H9 (cell line): ENCODE data around the gene USP17L25. TPM values are rescaled to one million over a fixed set of nuclear protein-coding genes. Genes with fewer than 3 reads are reported as not detected.
"Not testable (repeated sequence)": the region's sequence is repeated elsewhere in the genome, so short reads cannot be mapped to it uniquely, and the experiment has no call there.

ENCODE experiments used
- DNase-seq: peaks from one replicate; pipeline ENCODE4 v3.0.0-alpha.2; 2017
- H2AFZ ChIP-seq: one replicate; pipeline ENCODE4 v1.6.1; 2013; ENCODE audit warnings: mild to moderate bottlenecking, low read length, control low read depth, moderate library complexity
- H2AK5ac ChIP-seq: 2 replicates; pipeline ENCODE4 v1.6.1; 2013; ENCODE audit warnings: low read length, control low read depth, mixed read lengths; ENCODE audit not compliant: insufficient read length
- H2BK120ac ChIP-seq: one replicate; pipeline ENCODE4 v1.6.1; 2013; ENCODE audit warnings: low read depth, mild to moderate bottlenecking, low read length, control low read depth, inconsistent platforms; ENCODE audit not compliant: poor library complexity, severe bottlenecking
- H2BK12ac ChIP-seq: 2 replicates; pipeline ENCODE4 v1.6.1; 2013; ENCODE audit warnings: low read length, control low read depth, mixed read lengths, low read depth; ENCODE audit not compliant: insufficient read length
- H2BK15ac ChIP-seq: 2 replicates; pipeline ENCODE4 v1.6.1; 2013; ENCODE audit warnings: low read depth, low read length, control low read depth
- H2BK20ac ChIP-seq: one replicate; pipeline ENCODE4 v1.6.1; 2013; ENCODE audit warnings: low read depth, mild to moderate bottlenecking, low read length, control low read depth, inconsistent platforms; ENCODE audit not compliant: poor library complexity, severe bottlenecking
- H2BK5ac ChIP-seq: 2 replicates; pipeline ENCODE4 v1.6.1; 2013; ENCODE audit warnings: low read length, control low read depth, mixed read lengths; ENCODE audit not compliant: insufficient read length
- H3K14ac ChIP-seq: 2 replicates; pipeline ENCODE4 v1.6.1; 2013; ENCODE audit warnings: low read length, control low read depth; ENCODE audit not compliant: insufficient read depth
- H3K18ac ChIP-seq: 2 replicates; pipeline ENCODE4 v1.6.1; 2013; ENCODE audit warnings: low read depth, mild to moderate bottlenecking, mixed read lengths, low read length, control low read depth; ENCODE audit not compliant: insufficient read length
- H3K23ac ChIP-seq: 2 replicates; pipeline ENCODE4 v1.6.1; 2013; ENCODE audit warnings: low read length, control low read depth, mixed read lengths, low read depth; ENCODE audit not compliant: insufficient read length
- H3K23me2 ChIP-seq: 2 replicates; pipeline ENCODE4 v1.6.1; 2013; ENCODE audit warnings: low read depth, mild to moderate bottlenecking, mixed read lengths, low read length, control low read depth; ENCODE audit not compliant: insufficient read length, poor library complexity, severe bottlenecking
- H3K27ac ChIP-seq: 2 replicates; pipeline ENCODE4 v1.5.1; 2013; ENCODE audit warnings: low read length, control low read depth, mixed read lengths, low read depth; ENCODE audit not compliant: insufficient read length
- H3K27me3 ChIP-seq: 2 replicates; pipeline ENCODE4 v1.6.1; 2013; ENCODE audit warnings: low read length, control low read depth, inconsistent platforms; ENCODE audit not compliant: insufficient read depth
- H3K4ac ChIP-seq: 2 replicates; pipeline ENCODE4 v1.6.1; 2013; ENCODE audit warnings: low read depth, mild to moderate bottlenecking, control low read depth, inconsistent platforms, low read length, moderate library complexity
- H3K4me1 ChIP-seq: 2 replicates; pipeline ENCODE4 v1.6.1; 2013; ENCODE audit warnings: low read length, control low read depth, inconsistent platforms; ENCODE audit not compliant: insufficient read depth
- H3K4me2 ChIP-seq: 2 replicates; pipeline ENCODE4 v1.6.1; 2013; ENCODE audit warnings: low read length, control low read depth, mixed read lengths; ENCODE audit not compliant: insufficient read length, insufficient read depth
- H3K56ac ChIP-seq: 2 replicates; pipeline ENCODE4 v1.6.1; 2013; ENCODE audit warnings: low read depth, mild to moderate bottlenecking, mixed read lengths, low read length, control low read depth; ENCODE audit not compliant: insufficient read length
- H3K79me1 ChIP-seq: 2 replicates; pipeline ENCODE4 v1.6.1; 2013; ENCODE audit warnings: low read depth, mild to moderate bottlenecking, moderate library complexity, low read length, control low read depth, inconsistent platforms; ENCODE audit not compliant: insufficient read depth, poor library complexity, severe bottlenecking
- H3K79me2 ChIP-seq: 2 replicates; pipeline ENCODE4 v1.6.1; 2013; ENCODE audit warnings: low read length, control low read depth, inconsistent platforms; ENCODE audit not compliant: insufficient read depth
- H3K9ac ChIP-seq: 2 replicates; pipeline ENCODE4 v1.6.1; 2013; ENCODE audit warnings: low read length, control low read depth, mixed read lengths; ENCODE audit not compliant: insufficient read length; ENCODE audit errors: extremely low read depth
- H3K9me3 ChIP-seq: one replicate; pipeline ENCODE4 v1.6.1; 2013; ENCODE audit warnings: low read depth, low read length, inconsistent platforms; ENCODE audit not compliant: control insufficient read depth
- H3T11ph ChIP-seq: one replicate; pipeline ENCODE4 v1.6.1; 2013; ENCODE audit warnings: mild to moderate bottlenecking, low read length, control low read depth, inconsistent platforms
- H4K20me1 ChIP-seq: one replicate; pipeline ENCODE4 v1.6.1; 2013; ENCODE audit not compliant: control insufficient read depth, insufficient read length, insufficient read depth
- H4K5ac ChIP-seq: 2 replicates; pipeline ENCODE4 v1.6.1; 2013; ENCODE audit warnings: low read depth, mild to moderate bottlenecking, mixed read lengths, low read length, control low read depth; ENCODE audit not compliant: insufficient read length
- H4K8ac ChIP-seq: replicated peaks from 2 replicates; pipeline ENCODE4 v1.6.1; 2013; ENCODE audit warnings: low read length, control low read depth, mixed read lengths, low read depth; ENCODE audit not compliant: insufficient read length
- H4K91ac ChIP-seq: 2 replicates; pipeline ENCODE4 v1.6.1; 2013; ENCODE audit warnings: low read depth, mild to moderate bottlenecking, moderate library complexity, mixed read lengths, low read length, control low read depth; ENCODE audit not compliant: insufficient read length
- H3K27ac Mint-ChIP-seq, 3 experiments: 2 replicates in 2 of 3; 3 replicates in 1 of 3; pipeline ENCODE4 v1.8.0; 2020 to 2021; ENCODE audit warnings: mixed read lengths in 3 of 3, mild to moderate bottlenecking in 1 of 3, moderate library complexity in 1 of 3
- H3K27me3 Mint-ChIP-seq: 2 replicates; pipeline ENCODE4 v1.8.0; 2021; ENCODE audit warnings: low read depth, mild to moderate bottlenecking, moderate library complexity, mixed read lengths
- H3K36me3 Mint-ChIP-seq, 3 experiments: 2 replicates in 2 of 3; 3 replicates in 1 of 3; pipeline ENCODE4 v1.8.0; 2020 to 2021; ENCODE audit warnings: low read depth in 3 of 3, mixed read lengths in 3 of 3; ENCODE audit not compliant: insufficient read depth in 1 of 3
- H3K4me1 Mint-ChIP-seq, 2 experiments: 2 replicates each; pipeline ENCODE4 v1.8.0; 2020; ENCODE audit warnings: mixed read lengths in 2 of 2
- H3K4me3 Mint-ChIP-seq, 2 experiments: 2 replicates in 1 of 2; 3 replicates in 1 of 2; pipeline ENCODE4 v1.8.0; 2020 to 2021; ENCODE audit warnings: mild to moderate bottlenecking in 2 of 2, mixed read lengths in 2 of 2, moderate library complexity in 1 of 2
- H3K9me3 Mint-ChIP-seq, 2 experiments: 2 replicates in 1 of 2; 3 replicates in 1 of 2; pipeline ENCODE4 v1.8.0; 2020; ENCODE audit warnings: mild to moderate bottlenecking in 2 of 2, mixed read lengths in 2 of 2, moderate library complexity in 1 of 2
- WGBS: extraction: QIAGEN DNeasy Blood & Tissue Kit; methylation state at CpG from one replicate; pipeline ENCODE4 v1.1.7; 2013; ENCODE audit warnings: missing lambda C conversion rate, low lambda C conversion rate, mixed read lengths; ENCODE audit not compliant: insufficient read length; ENCODE audit errors: extremely low coverage; 5-methylcytosine and 5-hydroxymethylcytosine counted together
- total RNA-seq: library from RNA; stranded (reverse); gene quantifications from 2 replicates; pipeline ENCODE4 v1.2.1, GENCODE V29; 2021

Gene USP17L25
- total RNA-seq, 1 experiment from 2014 or later, result not detected

DNA sequence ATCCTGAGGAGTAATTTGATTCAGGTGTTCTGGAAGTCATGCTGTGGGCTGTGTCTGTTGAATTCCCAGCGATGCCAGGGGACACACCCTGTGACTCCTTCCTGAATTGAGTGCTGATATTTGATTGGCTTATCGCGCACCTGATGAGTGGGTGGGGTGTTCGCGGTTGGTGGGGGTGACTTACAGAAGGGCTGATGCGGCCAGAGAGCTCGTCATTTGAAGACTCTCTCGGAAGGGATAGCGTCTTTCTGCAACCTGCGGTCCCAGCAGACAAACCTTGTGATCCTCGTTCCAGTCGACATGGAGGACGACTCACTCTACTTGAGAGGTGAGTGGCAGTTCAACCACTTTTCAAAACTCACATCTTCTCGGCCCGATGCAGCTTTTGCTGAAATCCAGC lies 18.9 kb downstream of the USP17L25 start, which contains the start of gene USP17L28:
Gene USP17L28 (plus strand): TSS at position 301 of the 400 bp plus-strand sequence. CDS start 0 bp downstream, at position 301.
- not testable (repeated sequence) for H2BK20ac ChIP-seq, H3K23ac ChIP-seq, H2BK5ac ChIP-seq, H3K36me3 Mint-ChIP-seq, H2BK120ac ChIP-seq, H3K79me2 ChIP-seq, H3K14ac ChIP-seq, H3K27ac Mint-ChIP-seq, H2AFZ ChIP-seq, H3K27me3 Mint-ChIP-seq, H2AK5ac ChIP-seq, H3K4me3 Mint-ChIP-seq, H3K9me3 ChIP-seq, H3K4ac ChIP-seq, H3K4me2 ChIP-seq, H3K4me1 Mint-ChIP-seq, H3K18ac ChIP-seq, H4K20me1 ChIP-seq, H3K9ac ChIP-seq, DNase-seq, H3K9me3 Mint-ChIP-seq, H3K56ac ChIP-seq, H4K8ac ChIP-seq, H3K79me1 ChIP-seq, H2BK12ac ChIP-seq, H3T11ph ChIP-seq, H3K4me1 ChIP-seq, H4K5ac ChIP-seq, H3K27ac ChIP-seq, H2BK15ac ChIP-seq, H3K23me2 ChIP-seq, H4K91ac ChIP-seq, H3K27me3 ChIP-seq
- no CpG with 5 or more reads among the region's 15 CpGs for WGBS

DNA sequence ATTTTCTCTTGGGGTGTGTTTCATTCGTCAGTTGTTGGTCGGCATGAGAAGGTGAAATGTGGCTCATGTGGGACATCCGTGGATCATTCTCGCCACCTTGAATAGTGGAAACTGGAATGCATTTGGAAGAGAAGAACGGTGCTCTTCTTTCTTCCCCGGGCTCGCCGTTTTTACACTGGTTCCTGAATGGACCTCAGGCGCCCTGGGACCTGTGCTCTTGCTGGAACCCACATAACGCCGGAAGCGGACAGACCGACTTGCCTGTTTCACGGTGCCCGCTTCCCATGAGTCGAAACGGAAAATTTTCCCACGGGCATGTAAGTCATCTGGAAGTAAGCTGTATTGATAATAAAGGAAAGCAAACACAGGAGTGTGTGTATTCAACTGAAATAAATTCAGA lies 21.2 kb downstream of the USP17L25 start:
- H3K27me3 Mint-ChIP-seq, H3K36me3 Mint-ChIP-seq, H2BK5ac ChIP-seq, H3K27ac ChIP-seq, H2BK12ac ChIP-seq, DNase-seq, H3K27me3 ChIP-seq, H2AK5ac ChIP-seq, H3K56ac ChIP-seq, H4K91ac ChIP-seq, H3K9me3 Mint-ChIP-seq, H2BK120ac ChIP-seq, H3K79me2 ChIP-seq, H3K23ac ChIP-seq, H3K14ac ChIP-seq, H3K27ac Mint-ChIP-seq, H3K9me3 ChIP-seq, H4K5ac ChIP-seq, H4K8ac ChIP-seq, H3T11ph ChIP-seq, H3K18ac ChIP-seq, H3K4me1 ChIP-seq, H3K4me3 Mint-ChIP-seq, H3K4ac ChIP-seq, H3K23me2 ChIP-seq, H2BK15ac ChIP-seq, H3K4me2 ChIP-seq, H3K4me1 Mint-ChIP-seq, H2AFZ ChIP-seq, H4K20me1 ChIP-seq, H2BK20ac ChIP-seq, H3K9ac ChIP-seq, H3K79me1 ChIP-seq: not testable (repeated sequence)
- WGBS, result no CpG with 5 or more reads among the region's 18 CpGs
